GM21723 (cell line): Measurements from ENCODE around the gene PPP1R7.
"Not testable (repeated sequence)": the region's sequence is repeated elsewhere in the genome, so short reads cannot be mapped to it uniquely, and the experiment has no call there.

Source experiments
- ATAC-seq: cut with Tn5 transposase; IDR thresholded peaks from one replicate; pipeline ENCODE4 v1.9.1; 2021; ENCODE audit warnings: mild to moderate bottlenecking, moderate library complexity; ENCODE audit not compliant: unreplicated experiment

The PPP1R7 gene

DNA sequence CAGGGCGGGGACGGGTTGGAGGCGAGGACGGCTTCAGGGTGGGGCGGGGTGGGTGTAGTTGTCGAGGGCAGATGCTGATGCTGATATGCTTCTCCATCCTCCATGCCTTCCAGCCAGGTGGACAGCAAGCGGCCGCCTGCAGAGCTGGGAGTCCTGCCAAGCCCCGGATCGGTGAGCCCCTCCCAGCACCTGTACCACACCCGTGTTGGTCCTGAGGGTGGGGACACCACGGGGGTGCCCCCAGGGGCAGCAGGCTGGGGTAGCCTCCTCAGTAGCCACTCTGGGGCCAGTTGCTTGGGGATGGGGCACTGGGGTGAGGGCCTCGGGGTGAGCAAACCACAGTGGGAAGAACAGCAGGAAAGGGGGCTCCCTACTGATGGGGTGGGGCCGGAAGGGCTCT, 40.8 kb downstream of the PPP1R7 start:
- no peak for ATAC-seq

DNA sequence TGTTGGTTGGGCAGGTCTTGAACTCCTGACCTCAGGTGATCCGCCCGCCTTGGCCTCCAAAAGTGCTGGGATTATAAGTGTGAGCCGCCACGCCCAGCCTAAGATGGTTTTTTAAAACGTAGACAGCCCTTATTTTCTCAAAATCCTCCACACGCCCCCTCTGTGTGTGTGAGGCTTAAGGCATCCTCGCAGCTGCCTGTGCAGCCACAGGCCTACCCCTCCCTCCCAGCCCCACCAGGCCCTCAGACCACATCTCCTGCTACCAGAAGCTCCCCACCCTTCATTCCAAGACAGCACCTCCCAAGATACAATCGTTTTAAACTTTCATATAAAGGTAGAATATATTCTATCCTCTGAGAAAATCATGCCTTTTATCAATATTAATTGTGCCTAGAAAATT, 43.0 kb downstream of the PPP1R7 start:
- ATAC-seq = no peak

DNA sequence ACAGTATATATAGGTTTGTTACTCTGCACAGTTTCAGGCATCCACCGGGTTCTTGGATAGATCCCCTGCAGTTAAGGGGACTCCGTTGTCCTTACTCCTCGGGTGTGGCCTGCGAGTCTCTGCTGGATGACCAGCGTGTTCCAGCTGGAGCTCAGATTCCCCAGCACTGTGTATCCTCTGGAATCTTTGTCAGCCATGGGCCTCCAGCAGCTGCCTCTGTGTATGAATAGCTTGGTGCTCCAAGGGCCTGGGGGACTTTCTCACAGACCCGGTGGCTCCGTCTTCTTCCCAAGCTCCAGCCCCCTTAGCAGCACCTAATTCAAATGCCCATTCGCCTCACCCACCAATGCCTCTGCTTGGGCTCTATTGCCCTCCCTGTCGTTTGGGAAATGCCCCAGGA, 44.5 kb downstream of the PPP1R7 start:
- ATAC-seq = no peak

DNA sequence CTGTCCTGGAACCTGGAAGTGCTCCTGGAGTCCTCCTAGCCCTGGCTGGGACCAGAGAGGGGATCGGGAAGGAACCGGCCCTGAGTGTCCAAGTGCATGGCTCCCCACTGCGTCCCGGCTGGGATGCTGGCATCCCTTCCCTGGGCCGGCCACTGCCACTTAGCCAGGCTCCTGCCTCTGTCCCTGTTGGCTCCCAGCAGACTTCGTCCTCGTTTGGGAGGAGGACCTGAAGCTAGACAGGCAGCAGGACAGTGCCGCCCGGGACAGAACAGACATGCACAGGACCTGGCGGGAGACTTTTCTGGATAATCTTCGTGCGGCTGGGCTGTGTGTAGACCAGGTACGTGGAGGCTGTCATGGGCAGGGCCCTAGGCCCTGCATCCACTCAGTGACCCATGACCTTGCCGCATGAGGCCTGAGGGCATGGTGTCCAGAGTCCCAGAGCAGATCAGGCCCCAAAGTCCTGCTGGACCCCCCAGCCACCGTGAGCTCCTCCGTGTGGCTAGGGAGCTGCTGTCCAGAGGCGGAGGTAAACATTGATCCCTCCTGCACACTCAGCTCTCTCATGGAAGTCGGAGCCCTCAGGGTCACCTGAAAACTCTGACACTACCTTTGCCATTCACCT, 45.4 kb downstream of the PPP1R7 start:
- no peak for ATAC-seq

DNA sequence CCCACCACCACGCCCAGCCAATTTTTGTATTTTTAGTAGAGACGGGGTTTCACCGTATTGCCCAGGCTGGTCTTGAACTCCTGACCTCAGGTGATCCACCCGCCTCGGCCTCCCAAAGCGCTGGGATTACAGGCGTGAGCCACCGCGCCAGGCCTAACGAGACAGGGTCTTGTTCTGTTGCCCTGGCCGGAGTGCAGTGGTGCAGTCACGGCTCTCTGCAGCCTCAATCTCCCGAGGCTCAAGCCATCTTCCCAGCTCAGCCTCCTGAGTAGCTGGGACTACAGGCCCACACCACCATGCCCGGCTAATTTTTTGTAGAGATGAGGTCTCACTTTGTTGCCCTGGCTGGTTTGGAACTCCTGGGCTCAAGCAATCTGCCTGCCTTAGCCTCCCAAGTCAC, 47.0 kb downstream of the PPP1R7 start:
- not testable (repeated sequence) for ATAC-seq

DNA sequence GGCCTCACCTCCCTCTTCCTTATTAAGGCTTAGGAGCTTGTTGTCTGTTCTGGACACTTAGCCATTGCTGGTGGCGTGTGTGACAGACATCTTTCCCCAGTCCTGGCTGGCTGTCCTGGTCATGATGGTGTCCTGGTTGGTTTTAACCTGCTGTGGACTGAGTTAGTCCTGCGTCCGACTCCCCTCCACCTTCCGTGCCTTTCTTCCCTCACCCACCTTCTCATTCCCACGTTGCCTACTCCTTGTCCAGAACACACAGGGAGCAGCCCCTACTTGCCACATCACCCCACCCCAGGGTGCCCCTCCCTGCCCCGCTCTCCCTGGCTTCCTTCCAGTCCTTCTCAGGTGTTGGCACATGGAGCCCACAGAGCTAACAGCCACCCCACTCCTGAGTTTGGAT, 47.7 kb downstream of the PPP1R7 start:
- ATAC-seq = no peak

DNA sequence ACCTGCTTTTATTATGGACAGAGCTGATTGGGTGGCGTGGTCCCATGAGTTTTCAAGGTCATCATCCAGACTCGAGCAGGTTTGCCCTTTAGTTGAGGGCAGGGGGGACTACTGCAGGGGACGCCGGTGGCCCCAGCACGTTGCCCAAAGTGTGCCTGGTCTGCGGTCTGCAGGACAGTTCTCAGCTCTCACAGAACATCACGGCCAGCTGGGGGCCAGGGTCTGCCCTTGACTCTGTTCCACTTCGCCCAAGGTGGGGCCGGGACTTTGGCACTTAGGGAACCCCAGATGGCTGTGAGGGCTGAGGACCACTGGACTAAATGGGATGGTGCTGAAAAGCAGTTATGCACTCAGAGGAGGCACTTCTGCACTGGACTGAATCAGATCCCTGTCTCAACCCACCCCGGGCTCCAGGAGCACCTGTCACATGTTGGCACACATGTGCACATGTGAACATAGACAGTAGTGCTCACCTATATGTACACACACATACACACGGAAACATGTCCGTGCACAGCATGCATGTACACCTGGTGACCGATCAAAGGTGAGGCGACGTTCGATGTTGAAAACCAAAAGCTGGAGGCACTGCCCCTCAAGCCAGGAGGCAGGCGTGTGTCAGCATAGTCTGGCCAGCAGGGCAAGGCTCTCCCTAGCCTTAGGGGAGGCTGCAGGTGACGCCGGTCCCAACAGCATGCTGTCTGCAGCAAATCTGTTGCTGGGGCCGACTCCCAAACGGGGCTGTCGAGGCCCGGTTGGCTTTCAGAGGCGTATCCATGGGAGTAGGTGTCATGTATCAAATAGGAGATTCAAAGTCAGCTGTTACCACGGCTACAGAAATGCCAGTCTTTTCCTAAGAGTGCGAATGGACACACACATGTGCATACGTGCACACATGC, 48.4 kb downstream of the PPP1R7 start:
- no peak for ATAC-seq

DNA sequence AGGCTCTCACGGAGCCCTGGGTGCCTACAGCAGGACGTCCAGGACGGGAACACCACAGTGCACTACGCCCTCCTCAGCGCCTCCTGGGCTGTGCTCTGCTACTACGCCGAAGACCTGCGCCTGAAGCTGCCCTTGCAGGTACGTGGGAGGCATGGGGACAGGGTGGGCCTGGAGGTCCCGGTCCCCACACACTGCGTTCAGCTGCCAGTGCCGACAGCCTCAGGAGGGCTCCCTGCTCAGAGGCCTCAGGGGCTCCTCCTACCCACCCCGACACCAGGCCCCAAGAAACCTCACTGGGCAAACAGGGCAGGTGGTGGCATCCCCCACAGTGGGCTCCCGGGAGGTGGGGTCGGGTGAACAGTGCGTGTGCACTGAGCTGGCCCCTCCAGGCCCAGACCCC, 49.0 kb downstream of the PPP1R7 start:
- ATAC-seq = no peak

DNA sequence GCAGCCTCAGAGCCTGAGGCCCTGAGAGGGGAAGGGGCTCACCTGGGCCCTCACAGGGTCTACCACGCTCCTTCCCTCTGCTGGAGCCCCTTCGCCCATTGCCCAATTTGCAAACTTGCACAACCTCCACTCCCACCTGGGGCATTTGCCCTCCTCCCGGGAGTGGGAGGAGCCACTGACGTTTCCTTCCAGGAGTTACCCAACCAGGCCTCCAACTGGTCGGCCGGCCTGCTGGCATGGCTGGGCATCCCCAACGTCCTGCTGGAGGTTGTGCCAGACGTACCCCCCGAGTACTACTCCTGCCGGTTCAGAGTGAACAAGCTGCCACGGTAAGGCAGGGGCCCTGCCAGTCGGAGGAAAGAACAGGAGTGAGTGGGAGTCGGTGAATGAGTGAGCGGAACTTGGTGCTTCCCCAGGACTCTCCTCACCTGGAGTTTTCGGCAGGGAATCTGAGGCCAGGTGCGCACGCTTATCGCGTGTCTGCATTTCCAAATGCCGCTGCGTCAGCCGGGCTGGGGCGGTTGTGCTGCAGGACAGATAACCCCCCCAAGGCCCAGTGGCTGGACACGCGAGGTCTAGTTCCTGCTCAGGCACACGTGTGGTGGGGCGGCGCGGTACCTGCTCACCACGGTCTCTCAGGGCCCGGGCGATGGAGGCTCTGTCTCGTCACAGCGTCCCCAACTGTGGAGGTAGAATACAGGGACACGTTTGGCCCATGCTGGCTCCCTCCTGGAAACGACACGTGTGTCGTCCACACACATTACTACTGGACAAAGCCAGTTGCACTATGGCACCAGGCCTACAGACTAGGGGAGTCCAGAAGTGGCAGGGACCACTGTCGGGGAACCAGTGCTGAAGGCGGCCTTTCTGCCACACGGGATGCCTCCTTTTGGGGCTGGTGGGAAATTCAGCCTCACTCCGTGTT, 49.9 kb downstream of the PPP1R7 start:
- ATAC-seq = no peak

DNA sequence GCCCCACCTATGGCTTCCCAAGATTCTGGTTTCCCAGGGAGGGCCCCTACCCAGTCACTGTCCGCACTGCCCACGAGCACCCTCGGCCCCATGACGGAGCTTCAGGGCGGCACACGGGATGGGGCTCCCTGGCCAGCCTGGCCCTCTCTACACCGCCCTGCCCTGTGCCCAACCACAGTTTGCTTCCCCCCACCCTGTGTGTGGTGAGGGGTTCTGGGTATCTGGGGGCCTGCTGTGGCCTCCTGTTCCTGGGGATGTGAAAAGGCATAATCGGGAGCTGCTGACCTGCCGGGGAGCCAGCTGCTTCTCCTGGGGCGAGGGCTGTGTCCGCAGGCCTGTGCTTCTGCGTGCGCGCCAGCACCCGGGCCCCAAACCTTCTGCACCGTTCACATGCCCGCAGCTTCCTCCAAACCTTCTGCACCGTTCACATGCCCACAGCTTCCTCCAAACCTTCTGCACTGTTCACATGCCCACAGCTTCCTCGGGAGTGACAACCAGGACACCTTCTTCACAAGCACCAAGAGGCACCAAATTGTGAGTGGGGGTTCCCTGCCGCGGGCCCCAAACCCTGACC, 50.6 kb downstream of the PPP1R7 start:
- ATAC-seq = no peak

DNA sequence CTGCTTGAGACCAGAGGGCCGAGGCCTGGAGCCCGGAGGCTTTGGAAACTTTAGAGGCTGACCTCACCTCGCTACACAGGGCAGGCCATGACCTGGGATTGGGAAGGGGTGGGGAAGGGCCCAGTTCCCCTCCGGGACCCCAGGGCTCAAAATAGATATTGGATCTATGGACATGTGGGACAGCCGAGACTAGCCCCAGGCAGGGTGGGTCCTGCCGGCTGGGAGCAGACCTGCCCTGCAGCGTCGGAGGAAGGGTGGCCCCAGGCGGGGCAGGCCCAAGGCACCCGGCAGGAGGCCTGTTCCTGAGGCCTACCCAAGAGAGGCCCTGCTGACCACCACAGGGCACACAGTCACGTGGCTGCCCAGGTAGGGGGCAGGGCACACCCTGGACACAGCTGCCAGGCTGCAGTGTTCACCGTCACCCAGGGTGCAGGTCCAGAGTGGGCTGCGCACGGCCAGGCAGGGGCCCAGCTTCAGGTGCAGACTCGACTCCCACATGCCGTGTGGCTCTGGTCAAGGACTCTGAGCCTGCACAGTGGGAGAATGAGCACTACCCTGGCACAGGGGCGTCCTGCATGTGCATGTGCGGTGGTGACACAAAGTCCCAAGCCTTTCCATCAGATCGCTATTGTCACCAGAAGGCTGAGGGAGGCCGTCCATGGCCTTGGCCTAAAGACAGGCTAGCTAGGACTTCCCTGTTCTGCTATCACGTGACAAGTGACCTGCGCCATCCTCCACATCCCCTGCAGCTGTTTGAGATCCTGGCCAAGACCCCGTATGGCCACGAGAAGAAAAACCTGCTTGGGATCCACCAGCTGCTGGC, 51.4 kb downstream of the PPP1R7 start:
- ATAC-seq = no peak

DNA sequence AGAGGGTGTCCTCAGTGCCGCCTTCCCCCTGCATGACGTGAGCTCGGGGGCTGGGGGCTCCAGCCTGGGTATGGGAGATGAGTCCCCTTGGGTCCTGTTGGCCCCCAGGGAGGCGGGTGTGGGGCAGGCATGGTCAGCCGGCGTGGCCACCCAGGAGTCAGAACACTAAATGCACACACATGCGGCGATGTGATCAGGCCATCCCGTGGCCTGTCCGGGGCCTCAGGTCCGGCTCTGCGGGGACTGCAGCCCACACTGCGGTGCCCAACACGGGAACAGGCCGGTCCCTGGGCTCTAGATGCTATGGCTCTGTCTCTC, 52.0 kb downstream of the PPP1R7 start:
- ATAC-seq = no peak

DNA sequence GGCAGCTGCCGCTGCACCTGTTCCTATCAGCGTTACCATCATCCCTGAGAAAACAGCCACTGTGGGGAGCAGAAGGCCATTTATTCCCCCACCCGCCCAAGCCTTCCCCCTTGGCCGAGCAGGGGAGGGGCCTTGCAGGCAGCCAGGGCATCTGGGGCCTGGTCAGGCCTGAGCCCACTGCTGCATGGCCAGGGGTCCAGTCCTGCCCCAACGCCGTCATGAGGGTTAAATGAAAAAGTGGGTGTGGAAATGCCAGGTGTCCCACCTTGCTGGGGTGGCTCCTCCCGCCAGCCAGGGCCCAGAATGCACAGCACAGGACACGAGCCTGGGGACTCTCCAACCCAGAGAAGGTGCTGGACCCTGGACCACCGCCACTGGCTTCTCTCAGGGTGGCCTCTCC, 52.4 kb downstream of the PPP1R7 start:
- no peak for ATAC-seq

DNA sequence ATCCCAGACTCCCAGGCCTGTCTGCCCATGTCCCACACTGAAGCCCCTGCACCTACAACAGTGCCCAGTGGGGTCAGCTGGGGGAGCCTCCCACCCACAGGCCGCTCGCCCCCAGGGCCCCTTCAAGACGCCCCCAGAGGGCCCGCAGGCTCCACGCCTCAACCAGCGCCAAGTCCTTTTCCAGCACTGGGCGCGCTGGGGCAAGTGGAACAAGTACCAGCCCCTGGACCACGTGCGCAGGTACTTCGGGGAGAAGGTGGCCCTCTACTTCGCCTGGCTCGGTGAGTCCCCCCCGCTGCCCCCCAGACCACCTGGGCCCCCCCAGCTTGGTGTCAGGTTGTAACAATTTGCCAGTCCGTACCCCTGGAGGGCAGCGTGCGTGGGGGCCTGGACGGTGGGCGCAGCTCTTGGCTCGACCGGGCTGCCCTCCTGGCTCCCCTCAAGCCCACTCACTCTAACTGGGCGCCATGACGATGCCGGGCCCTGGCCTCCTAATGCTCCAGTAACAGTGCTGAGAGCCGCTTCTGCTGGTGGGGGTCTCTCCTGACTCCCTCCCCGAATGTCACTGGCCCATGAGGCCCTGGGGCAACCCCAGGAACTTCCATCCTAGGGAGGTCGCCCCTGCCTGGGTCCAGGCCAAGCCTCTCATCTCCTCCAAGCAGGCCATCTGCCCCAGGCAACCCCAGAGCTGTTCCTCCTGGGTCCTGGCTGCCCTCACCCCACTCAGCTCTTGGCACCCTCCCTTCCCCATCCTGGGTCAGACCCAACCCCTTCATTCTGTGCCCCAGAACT, 53.1 kb downstream of the PPP1R7 start:
- no peak for ATAC-seq

DNA sequence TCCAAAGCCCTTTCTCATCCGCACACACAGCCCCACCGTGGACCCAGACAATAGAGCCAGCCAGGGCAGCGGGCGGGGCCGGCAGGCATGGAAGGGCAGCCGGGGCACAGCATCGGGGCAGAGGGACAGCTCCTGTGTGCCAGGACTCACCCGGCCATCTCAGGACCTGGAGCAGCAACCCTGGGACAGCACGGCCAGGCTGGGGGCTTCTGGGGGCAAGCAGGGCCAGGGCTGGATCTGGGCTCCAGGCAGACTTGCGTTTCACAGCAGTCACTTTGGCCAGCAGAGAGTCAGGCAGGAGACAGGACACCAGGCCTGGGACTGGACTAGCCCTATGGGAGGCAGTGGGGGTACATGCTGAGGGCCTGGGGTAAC, 53.7 kb downstream of the PPP1R7 start:
- ATAC-seq = no peak

DNA sequence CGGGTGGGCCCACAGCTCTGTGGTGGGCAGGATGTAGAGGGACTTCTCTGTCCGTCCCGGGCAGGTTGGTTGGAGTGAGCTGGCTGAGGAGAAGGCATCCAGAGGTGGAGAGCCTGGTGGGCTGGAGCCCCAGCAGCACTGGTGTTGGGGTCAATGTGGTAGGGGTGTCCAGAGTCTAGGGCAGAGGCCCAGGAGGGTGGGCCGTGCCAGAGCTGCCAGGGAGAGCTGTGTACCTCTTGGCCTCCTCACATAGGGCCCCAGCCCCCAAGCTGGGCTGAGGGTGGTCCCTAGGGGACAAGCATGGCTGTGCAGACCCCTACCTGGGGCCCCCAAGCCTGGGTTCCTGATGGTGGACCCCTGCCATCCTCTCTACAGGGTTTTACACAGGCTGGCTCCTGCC, 54.2 kb downstream of the PPP1R7 start:
- no peak for ATAC-seq

DNA sequence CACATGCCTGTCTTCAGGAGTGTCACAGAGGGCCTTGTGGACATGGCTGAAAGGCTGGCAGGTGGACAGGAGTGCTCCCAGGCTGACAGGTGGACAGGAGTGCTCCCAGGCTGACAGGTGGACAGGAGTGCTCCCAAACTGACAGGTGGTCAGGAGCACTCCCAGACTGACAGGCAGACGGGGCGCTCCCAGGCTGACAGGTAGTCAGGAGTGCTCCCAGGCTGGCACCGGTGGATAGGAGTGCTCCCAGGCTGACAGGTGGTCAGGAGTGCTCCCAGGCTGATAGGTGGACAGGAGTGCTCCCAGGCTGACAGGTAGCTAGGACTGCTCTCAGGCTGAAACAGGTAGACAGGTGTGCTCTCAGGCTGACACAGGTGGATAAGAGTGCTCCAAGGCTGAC, 54.8 kb downstream of the PPP1R7 start:
- ATAC-seq = no peak

DNA sequence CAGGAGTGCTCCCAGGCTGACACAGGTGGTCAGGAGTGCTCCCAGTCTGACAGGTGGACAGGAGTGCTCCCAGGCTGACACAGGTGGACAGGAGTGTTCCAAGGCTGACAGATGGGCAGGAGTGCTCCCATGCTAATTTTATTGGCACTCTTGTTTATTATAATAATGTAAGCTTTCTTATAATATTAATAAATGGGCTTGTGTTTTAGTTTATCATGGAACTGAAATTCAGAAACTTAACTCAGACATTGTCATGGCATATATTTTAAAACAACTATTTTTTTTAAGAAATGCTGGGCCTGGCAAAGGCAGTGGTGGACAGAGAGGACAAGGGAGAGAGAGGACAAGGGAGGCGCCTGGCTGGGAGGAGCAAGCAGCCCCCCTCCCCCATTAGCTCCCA, 56.9 kb downstream of the PPP1R7 start:
- ATAC-seq = no peak

DNA sequence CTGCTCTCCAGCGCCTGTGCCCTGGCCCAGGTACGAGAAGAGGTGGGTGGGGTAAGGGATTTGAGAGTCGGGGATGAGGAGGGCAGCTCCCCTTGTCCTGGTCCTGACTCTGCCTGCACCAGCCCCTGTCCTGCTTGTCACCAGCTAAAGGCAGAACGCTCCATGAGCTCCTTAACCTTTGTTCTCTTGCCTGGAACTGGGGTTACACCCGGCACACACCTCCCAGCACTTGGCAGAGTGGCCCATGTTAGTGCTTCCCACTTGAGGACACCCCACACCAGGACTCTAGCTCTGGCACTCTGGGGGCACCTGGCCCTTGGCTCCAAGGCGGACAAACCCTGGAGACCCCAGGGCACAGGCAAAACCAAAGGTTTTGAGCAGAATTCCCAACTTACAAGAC, 57.4 kb downstream of the PPP1R7 start:
- no peak for ATAC-seq

DNA sequence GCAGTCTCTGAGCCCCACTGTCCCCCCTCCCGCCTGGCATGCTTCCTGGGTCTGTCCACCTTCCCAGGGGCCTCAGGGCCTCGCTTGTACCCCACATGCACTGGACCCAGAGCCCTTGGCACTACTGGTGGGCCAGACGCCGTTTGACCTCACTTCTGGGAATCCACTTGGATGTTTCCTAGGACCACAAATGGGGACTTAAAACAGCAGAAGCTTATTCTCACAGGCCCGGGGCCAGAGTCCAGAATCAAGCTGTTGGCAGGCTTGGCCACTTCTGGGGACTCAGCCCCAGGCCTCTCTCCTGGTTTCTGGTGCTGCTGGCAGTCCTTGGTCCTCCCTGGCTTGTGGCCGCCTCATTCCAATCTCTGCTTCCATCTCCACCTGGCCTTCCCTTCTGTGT, 57.8 kb downstream of the PPP1R7 start:
- no peak for ATAC-seq
